Mammary epithelial cell (primary cell): ENCODE results near the gene ATG7.

Source experiments
- CTCF ChIP-seq, 2 donors: IDR thresholded peaks in 1 of 2; conservative IDR thresholded peaks in 1 of 2; 2 replicates each; pipeline ENCODE4 v1.5.1; 2011 to 2012; ENCODE audit warnings: inconsistent platforms in 2 of 2, low read length in 2 of 2, mild to moderate bottlenecking in 2 of 2, control low read depth in 1 of 2, low read depth in 1 of 2; ENCODE audit not compliant: insufficient read depth in 1 of 2; ENCODE audit errors: extremely low read depth in 1 of 2
- EZH2 ChIP-seq: IDR thresholded peaks from 2 replicates; pipeline ENCODE4 v1.6.1; 2012; ENCODE audit warnings: low read length, inconsistent platforms, borderline replicate concordance

DNA sequence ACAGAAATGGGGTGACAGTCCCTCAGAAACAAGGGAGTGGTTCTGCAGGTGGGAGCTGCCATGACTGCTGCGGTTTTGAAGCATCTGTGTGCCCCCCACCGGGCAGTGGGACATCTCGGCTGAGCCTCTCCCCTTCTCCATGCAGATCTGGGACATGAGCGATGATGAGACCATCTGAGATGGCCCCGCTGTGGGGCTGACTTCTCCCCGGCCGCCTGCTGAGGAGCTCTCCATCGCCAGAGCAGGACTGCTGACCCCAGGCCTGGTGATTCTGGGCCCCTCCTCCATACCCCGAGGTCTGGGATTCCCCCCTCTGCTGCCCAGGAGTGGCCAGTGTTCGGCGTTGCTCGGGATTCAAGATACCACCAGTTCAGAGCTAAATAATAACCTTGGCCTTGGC, 282.5 kb downstream of the ATG7 start:
- TF ChIP-seq CTCF (conservative IDR thresholded peaks at IDR 0.05 in 1 of 2, IDR thresholded peaks at IDR 0.05 in 1 of 2; ENCODE audit: extremely low read depth in 1 of 2, insufficient read depth in 1 of 2, low read depth in 1 of 2, low read length in 2 of 2) (no peak), EZH2 (no peak)
